Tibial artery (tissue), 4 donors: Measurements from ENCODE around the gene EDA.

Experiments used
- DNase-seq, 2 donors: peaks; one replicate each; pipeline ENCODE4 v3.0.0-alpha.2; 2019
- H3K27ac ChIP-seq, 2 donors: fragments of 200-600 bp; sonication (generic) in 1 of 2; 1 replicate in 1 of 2; 2 replicates in 1 of 2; pipeline ENCODE4 v1.5.1; 2018 to 2019; ENCODE audit warnings: mild to moderate bottlenecking in 1 of 2
- H3K27me3 ChIP-seq, 2 donors: fragments of 200-600 bp; sonication (generic) in 1 of 2; one replicate each; pipeline versions ENCODE4 v1.5.1 to v1.6.0; 2016 to 2019
- H3K36me3 ChIP-seq, 3 donors: fragments of 200-600 bp; sonication (generic) in 2 of 3; one replicate each; pipeline ENCODE4 v1.5.1; 2016 to 2019; ENCODE audit warnings: mild to moderate bottlenecking in 2 of 3
- H3K4me1 ChIP-seq, 4 donors: fragments of 200-600 bp; sonication (generic) in 2 of 4; 1 replicate in 3 of 4; 2 replicates in 1 of 4; pipeline ENCODE4 v1.5.1; 2016 to 2019
- H3K4me3 ChIP-seq, 2 donors: fragments of 200-600 bp; sonication (generic) in 1 of 2; 1 replicate in 1 of 2; 2 replicates in 1 of 2; pipeline ENCODE4 v1.5.1; 2018 to 2019; ENCODE audit warnings: mild to moderate bottlenecking in 2 of 2
- H3K9me3 ChIP-seq, 3 donors: fragments of 200-600 bp; sonication (generic) in 1 of 3; one replicate each; pipeline ENCODE4 v1.5.1; 2016 to 2019
- intact Hi-C: fragments of 100-400 bp; cut with DNase I; formaldehyde crosslinking; loops from one replicate; pipeline ENCODE4 v1.15.0; 2023; ENCODE audit warnings: low total_unique reads
- TF ChIP-seq, protein P1 (sequence below), 2 experiments: fragments of 200-600 bp in 1 of 2; fragments of 450-650 bp in 1 of 2; IDR thresholded peaks; one replicate each; pipeline ENCODE4 v1.5.1; 2017 to 2019; ENCODE audit warnings: antibody characterized with exemption in 2 of 2, mild to moderate bottlenecking in 1 of 2, moderate library complexity in 1 of 2

The EDA gene

DNA sequence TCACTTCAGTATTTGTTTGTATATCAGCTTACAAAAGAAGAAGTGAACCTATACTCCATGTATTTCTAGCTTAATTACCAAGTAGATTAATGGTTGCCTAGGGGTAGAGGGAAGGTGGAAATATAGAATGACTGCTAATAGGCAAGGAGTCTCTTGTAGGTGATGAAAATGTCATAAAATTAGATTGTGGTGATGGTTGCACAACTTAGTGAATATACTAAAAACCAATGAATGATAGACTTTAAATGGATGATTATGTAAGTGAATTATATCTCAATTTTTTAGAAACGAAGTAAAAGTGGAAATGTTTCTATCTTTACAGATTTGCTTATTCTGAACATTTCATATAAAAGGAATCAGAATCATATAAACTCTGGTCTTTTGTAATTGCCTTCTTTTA lies 268.3 kb downstream of the EDA start:
- Histone ChIP-seq H3K27ac (no peak overlapping the region), H3K27me3 (no peaks in the 10 kb centered on the region), H3K4me1 (no peaks in the 10 kb centered on the region), H3K4me3 (no peak overlapping the region), H3K9me3 (peaks cover 0 to 19% (median 0%) of the 10 kb centered on the region in 3 donors), H3K36me3 (peaks cover 0 to 9% (median 0%) of the 10 kb centered on the region in 3 donors)
- intact Hi-C loops: no loop called here
- TF ChIP-seq, protein P1, sequence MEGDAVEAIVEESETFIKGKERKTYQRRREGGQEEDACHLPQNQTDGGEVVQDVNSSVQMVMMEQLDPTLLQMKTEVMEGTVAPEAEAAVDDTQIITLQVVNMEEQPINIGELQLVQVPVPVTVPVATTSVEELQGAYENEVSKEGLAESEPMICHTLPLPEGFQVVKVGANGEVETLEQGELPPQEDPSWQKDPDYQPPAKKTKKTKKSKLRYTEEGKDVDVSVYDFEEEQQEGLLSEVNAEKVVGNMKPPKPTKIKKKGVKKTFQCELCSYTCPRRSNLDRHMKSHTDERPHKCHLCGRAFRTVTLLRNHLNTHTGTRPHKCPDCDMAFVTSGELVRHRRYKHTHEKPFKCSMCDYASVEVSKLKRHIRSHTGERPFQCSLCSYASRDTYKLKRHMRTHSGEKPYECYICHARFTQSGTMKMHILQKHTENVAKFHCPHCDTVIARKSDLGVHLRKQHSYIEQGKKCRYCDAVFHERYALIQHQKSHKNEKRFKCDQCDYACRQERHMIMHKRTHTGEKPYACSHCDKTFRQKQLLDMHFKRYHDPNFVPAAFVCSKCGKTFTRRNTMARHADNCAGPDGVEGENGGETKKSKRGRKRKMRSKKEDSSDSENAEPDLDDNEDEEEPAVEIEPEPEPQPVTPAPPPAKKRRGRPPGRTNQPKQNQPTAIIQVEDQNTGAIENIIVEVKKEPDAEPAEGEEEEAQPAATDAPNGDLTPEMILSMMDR (IDR thresholded peaks at IDR 0.05): no peak
- no peak for DNase-seq

DNA sequence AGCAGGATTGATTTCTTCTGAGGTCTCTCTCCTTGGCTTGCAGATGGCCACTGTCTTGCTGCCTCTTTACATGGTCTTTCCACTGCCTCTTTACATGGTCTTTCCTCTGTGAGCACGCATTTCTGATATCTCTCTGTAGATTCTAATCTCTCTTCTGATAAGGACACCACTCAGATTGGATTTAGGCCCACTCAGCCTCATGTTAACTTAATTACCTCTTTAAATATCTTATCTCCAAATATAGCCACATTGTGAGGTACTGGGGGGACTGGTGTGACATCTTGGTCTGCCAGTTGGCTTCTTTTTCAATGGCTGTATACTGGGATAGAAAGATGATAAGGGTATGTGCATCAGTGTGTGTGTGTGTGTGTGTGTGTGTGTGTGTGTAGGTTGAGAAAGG lies 280.1 kb downstream of the EDA start:
- Histone ChIP-seq H3K36me3 (no peaks in the 10 kb centered on the region), H3K9me3 (peaks cover 0 to 7% (median 3%) of the 10 kb centered on the region in 3 donors), H3K27ac (no peak overlapping the region), H3K27me3 (no peaks in the 10 kb centered on the region), H3K4me3 (no peak overlapping the region), H3K4me1 (no peaks in the 10 kb centered on the region)
- TF ChIP-seq, protein P1 (IDR thresholded peaks at IDR 0.05): no peak
- intact Hi-C loops: no loop called here
- no peak for DNase-seq

DNA sequence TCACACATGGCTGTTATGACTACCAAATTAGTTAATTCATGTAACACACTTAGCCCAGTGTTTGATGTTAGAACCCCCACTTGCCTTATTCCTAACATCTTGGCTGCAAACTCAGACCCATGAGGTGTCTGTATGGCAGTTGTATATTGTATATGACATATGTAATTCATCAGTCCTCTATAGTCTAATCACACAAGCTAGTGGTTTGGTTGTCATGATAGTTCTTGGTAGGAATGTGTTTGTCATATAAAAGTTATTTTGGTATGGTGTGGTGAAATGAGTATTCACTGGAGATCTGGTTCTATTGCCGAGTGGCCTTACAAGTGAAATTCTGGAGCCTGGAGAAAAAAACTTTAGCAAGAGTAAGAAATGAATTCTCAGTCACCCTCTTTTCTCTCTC lies 284.6 kb downstream of the EDA start:
- Histone ChIP-seq H3K27me3 (no peaks in the 10 kb centered on the region), H3K4me3 (no peak overlapping the region), H3K27ac (no peak overlapping the region), H3K9me3 (no peaks in the 10 kb centered on the region), H3K4me1 (no peaks in the 10 kb centered on the region), H3K36me3 (no peaks in the 10 kb centered on the region)
- TF ChIP-seq, protein P1 (IDR thresholded peaks at IDR 0.05): no peak
- intact Hi-C loops: no loop called here
- DNase-seq: no peak

DNA sequence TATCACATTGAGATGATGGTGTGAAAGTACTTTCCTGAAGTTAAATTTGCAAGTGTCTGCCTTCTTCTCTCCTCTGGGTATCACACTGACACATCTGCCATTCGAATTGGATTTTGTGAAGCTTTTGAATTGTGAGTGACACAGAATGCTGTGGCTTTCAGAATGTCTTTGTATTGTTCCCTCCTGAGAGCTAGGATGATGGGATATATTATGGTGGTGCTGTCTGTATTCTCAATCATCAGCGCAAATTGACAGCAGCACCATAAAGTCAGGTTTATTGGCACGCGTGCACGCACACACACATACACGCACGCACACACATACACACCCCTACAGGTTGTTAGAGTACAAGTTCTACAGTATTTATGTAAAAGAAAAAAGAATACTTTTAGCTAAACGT lies 290.5 kb downstream of the EDA start:
- intact Hi-C loops: no loop called here
- H3K4me1 ChIP-seq: no peaks in the 10 kb centered on the region
- no peaks in the 10 kb centered on the region for H3K36me3 ChIP-seq
- TF ChIP-seq, protein P1 (IDR thresholded peaks at IDR 0.05): no peak
- no peak for DNase-seq
- H3K4me3 ChIP-seq: no peak overlapping the region
- no peak overlapping the region for H3K27ac ChIP-seq
- H3K9me3 ChIP-seq: no peaks in the 10 kb centered on the region
- no peaks in the 10 kb centered on the region for H3K27me3 ChIP-seq

DNA sequence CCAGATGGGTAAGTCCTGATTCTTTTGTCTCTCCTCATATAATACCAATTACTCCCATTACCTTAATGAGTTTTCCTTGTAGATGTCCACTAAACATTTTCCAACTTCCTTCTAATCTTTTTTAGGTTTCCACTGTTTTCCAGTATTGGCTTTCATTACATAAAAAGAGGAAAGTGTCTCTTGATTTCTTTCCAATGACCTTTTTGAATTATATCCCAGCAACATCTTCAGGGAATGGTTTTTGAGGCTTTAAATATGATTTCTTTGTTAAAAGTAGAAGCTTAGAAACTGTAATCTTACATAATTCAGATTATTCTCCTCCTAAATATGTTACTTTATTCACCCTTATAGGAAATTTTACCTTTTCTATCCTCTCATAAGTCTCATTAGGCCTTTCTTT lies 298.9 kb downstream of the EDA start:
- H3K9me3 ChIP-seq: peaks cover 0 to 19% (median 14%) of the 10 kb centered on the region in 3 donors
- TF ChIP-seq, protein P1 (IDR thresholded peaks at IDR 0.05): no peak
- H3K27me3 ChIP-seq: no peaks in the 10 kb centered on the region
- no peaks in the 10 kb centered on the region for H3K4me1 ChIP-seq
- H3K27ac ChIP-seq: no peak overlapping the region
- no peak overlapping the region for H3K4me3 ChIP-seq
- H3K36me3 ChIP-seq: peaks cover 0 to 4% (median 0%) of the 10 kb centered on the region in 3 donors
- intact Hi-C loops: no loop called here
- DNase-seq: no peak

DNA sequence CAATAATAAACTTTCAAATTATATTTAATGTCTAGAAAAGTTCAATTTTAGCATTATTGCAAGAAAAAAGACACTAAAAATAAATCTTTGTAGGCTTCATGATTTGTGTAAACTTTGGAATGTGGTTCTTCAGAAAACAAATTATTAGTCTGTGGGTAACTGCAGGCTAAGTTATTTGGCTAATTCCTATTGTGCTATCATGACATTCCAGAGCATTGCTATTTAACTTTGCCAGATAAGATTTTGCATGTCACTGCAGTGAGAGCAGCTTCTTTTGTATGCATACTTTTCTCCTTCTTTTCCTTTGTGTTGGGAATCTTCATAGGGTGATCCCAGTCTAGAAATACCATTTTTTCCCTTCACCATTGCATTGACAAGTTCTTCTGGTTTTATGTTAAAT lies 303.8 kb downstream of the EDA start:
- intact Hi-C loops: no loop called here
- no peak for DNase-seq
- Histone ChIP-seq H3K9me3 (peaks cover 0 to 8% (median 3%) of the 10 kb centered on the region in 3 donors), H3K27ac (no peak overlapping the region), H3K4me1 (no peaks in the 10 kb centered on the region), H3K27me3 (no peaks in the 10 kb centered on the region), H3K4me3 (no peak overlapping the region), H3K36me3 (no peaks in the 10 kb centered on the region)
- TF ChIP-seq, protein P1 (IDR thresholded peaks at IDR 0.05): no peak
